Cardiac muscle cell (in vitro differentiated cells and primary cell): ENCODE measurements around the gene FOXO6. TPM values are rescaled to one million over a fixed set of nuclear protein-coding genes. Genes with fewer than 3 reads are reported as not detected.

Experiments
- DNase-seq, 2 donors: peaks; one replicate each; pipeline versions ENCODE4 v3.0.0 to v3.0.0-alpha.2; 2010 to 2017; ENCODE audit warnings: low read depth in 1 of 2, low spot score in 1 of 2
- H3K27ac ChIP-seq: fragments of 200-600 bp; sonication (generic); 2 replicates; pipeline ENCODE4 v1.5.1; 2016
- H3K27me3 ChIP-seq: fragments of 200-600 bp; sonication (generic); 2 replicates; pipeline ENCODE4 v1.6.0; 2016; ENCODE audit warnings: control low read depth
- H3K36me3 ChIP-seq: fragments of 200-600 bp; sonication (generic); 2 replicates; pipeline ENCODE4 v1.5.1; 2016; ENCODE audit warnings: control low read depth
- H3K4me1 ChIP-seq: fragments of 200-600 bp; sonication (generic); 2 replicates; pipeline ENCODE4 v1.8.1; 2017; ENCODE audit warnings: low read depth, mild to moderate bottlenecking, mixed run types
- H3K4me3 ChIP-seq: fragments of 200-600 bp; sonication (generic); 2 replicates; pipeline ENCODE4 v1.5.1; 2016; ENCODE audit warnings: mild to moderate bottlenecking
- H3K9me3 ChIP-seq: fragments of 200-600 bp; sonication (generic); 2 replicates; pipeline ENCODE4 v1.5.1; 2017; ENCODE audit warnings: low read depth, mild to moderate bottlenecking, control low read depth
- CTCF ChIP-seq: IDR thresholded peaks from 2 replicates; pipeline ENCODE4 v1.5.1; 2012; ENCODE audit warnings: low read depth, mild to moderate bottlenecking, low read length
- polyA plus RNA-seq: library from polyadenylated mRNA; unstranded; fragments of >200 nt; fragmentation: Nextera tagmentation; extraction: Ambion mirVana; gene quantifications from 2 replicates; pipeline ENCODE4 v1.2.1, GENCODE V29; 2016
- total RNA-seq: library from RNA; depleted of rRNA; stranded (reverse); fragments of >200 nt; gene quantifications from 2 replicates; pipeline ENCODE4 v1.2.3, GENCODE V29; 2016

Gene FOXO6
- total and polyA plus RNA-seq, 2 experiments from 2014 or later: 10.7 to 18.2 TPM

GRCh38 chr1:41320895-41321676, 40.1 kb upstream of the FOXO6 start:
- no peak overlapping the region for H3K4me3 ChIP-seq
- no peaks in the 10 kb centered on the region for H3K36me3 ChIP-seq
- TF ChIP-seq CTCF: no peak
- H3K4me1 ChIP-seq: peaks cover 14% of the 10 kb centered on the region
- H3K27me3 ChIP-seq: no peaks in the 10 kb centered on the region
- no peak for DNase-seq
- no peaks in the 10 kb centered on the region for H3K9me3 ChIP-seq
- no peak overlapping the region for H3K27ac ChIP-seq

- no peak for TF ChIP-seq CTCF
- H3K27me3 ChIP-seq: no peaks in the 10 kb centered on the region
- H3K27ac ChIP-seq: no peak overlapping the region
- DNase-seq: no peak
- H3K4me1 ChIP-seq: peaks cover 14% of the 10 kb centered on the region
- H3K9me3 ChIP-seq: no peaks in the 10 kb centered on the region
- H3K36me3 ChIP-seq: no peaks in the 10 kb centered on the region
- H3K4me3 ChIP-seq: no peak overlapping the region
Observed at GRCh38 chr1:41322101-41322661, 39.1 kb upstream of the FOXO6 start.

- H3K36me3 ChIP-seq: no peaks in the 10 kb centered on the region
- no peak overlapping the region for H3K27ac ChIP-seq
- no peaks in the 10 kb centered on the region for H3K27me3 ChIP-seq
- DNase-seq: peak; percentile 50 to 53
- peaks cover 14% of the 10 kb centered on the region for H3K4me1 ChIP-seq
- no peak overlapping the region for H3K4me3 ChIP-seq
- no peaks in the 10 kb centered on the region for H3K9me3 ChIP-seq
- TF ChIP-seq CTCF: peak; percentile 50
Observed at GRCh38 chr1:41322835-41323234, 38.4 kb upstream of the FOXO6 start.

- Histone ChIP-seq H3K36me3 (no peaks in the 10 kb centered on the region), H3K4me3 (no peak overlapping the region), H3K27me3 (no peaks in the 10 kb centered on the region), H3K4me1 (peaks cover 14% of the 10 kb centered on the region), H3K27ac (no peak overlapping the region), H3K9me3 (no peaks in the 10 kb centered on the region)
- TF ChIP-seq CTCF: no peak
- DNase-seq: no peak
Observed at GRCh38 chr1:41323243-41323642, 38.0 kb upstream of the FOXO6 start.

GRCh38 chr1:41325801-41326200, 35.4 kb upstream of the FOXO6 start:
- no peak for TF ChIP-seq CTCF
- no peak overlapping the region for H3K4me3 ChIP-seq
- H3K27me3 ChIP-seq: no peaks in the 10 kb centered on the region
- H3K36me3 ChIP-seq: no peaks in the 10 kb centered on the region
- H3K9me3 ChIP-seq: no peaks in the 10 kb centered on the region
- DNase-seq: peak in 1 of 2 donors; percentile 41
- H3K27ac ChIP-seq: no peak overlapping the region
- peaks cover 4% of the 10 kb centered on the region for H3K4me1 ChIP-seq
